Smooth muscle cell (in vitro differentiated cells): ENCODE results near the gene TCEA2. TPM values are rescaled to one million over a fixed set of nuclear protein-coding genes. Genes with fewer than 3 reads are reported as not detected.

Experiments used
- DNase-seq: peaks from one replicate; lab custom pipeline; 2025; ENCODE audit not compliant: unreplicated experiment; lab: John Stamatoyannopoulos, UW
- H2AFZ ChIP-seq: fragments of 200-600 bp; sonication (generic); 2 replicates; pipeline ENCODE4 v1.6.0; 2016; ENCODE audit warnings: antibody characterized with exemption, low read depth, mild to moderate bottlenecking
- H3F3A ChIP-seq: fragments of 200-600 bp; sonication (generic); 2 replicates; pipeline ENCODE4 v1.6.0; 2017; ENCODE audit warnings: antibody characterized with exemption, low read depth
- H3K27ac ChIP-seq: fragments of 200-600 bp; sonication (generic); 2 replicates; pipeline ENCODE4 v1.5.1; 2016; ENCODE audit warnings: low read depth, mild to moderate bottlenecking
- H3K27me3 ChIP-seq: fragments of 200-600 bp; sonication (generic); 2 replicates; pipeline ENCODE4 v1.6.1; 2016; ENCODE audit warnings: low read depth, mild to moderate bottlenecking
- H3K36me3 ChIP-seq: fragments of 200-600 bp; sonication (generic); 2 replicates; pipeline ENCODE4 v1.5.1; 2016; ENCODE audit warnings: low read depth
- H3K4me1 ChIP-seq: fragments of 200-600 bp; sonication (generic); 2 replicates; pipeline ENCODE4 v1.5.1; 2016; ENCODE audit warnings: low read depth
- H3K4me2 ChIP-seq: fragments of 200-600 bp; sonication (generic); 2 replicates; pipeline ENCODE4 v1.6.0; 2016; ENCODE audit warnings: mild to moderate bottlenecking
- H3K4me3 ChIP-seq: fragments of 200-600 bp; sonication (generic); 2 replicates; pipeline ENCODE4 v1.5.1; 2016; ENCODE audit warnings: mild to moderate bottlenecking
- H3K79me2 ChIP-seq: fragments of 200-600 bp; sonication (generic); 2 replicates; pipeline ENCODE4 v1.6.0; 2016; ENCODE audit warnings: low read depth, mild to moderate bottlenecking
- H3K9ac ChIP-seq: fragments of 200-600 bp; sonication (generic); 2 replicates; pipeline ENCODE4 v1.6.0; 2016; ENCODE audit warnings: low read depth
- H3K9me3 ChIP-seq: fragments of 200-600 bp; sonication (generic); replicated peaks from 2 replicates; pipeline ENCODE4 v1.5.1; 2016; ENCODE audit warnings: low read depth
- H4K20me1 ChIP-seq: fragments of 200-600 bp; sonication (generic); 2 replicates; pipeline ENCODE4 v1.6.0; 2016; ENCODE audit warnings: low read depth
- CTCF ChIP-seq: fragments of 200-600 bp; sonication (generic); IDR thresholded peaks from 2 replicates; pipeline ENCODE4 v1.5.1; 2017; ENCODE audit warnings: borderline replicate concordance, mild to moderate bottlenecking, antibody characterized with exemption; ENCODE audit not compliant: insufficient read depth, poor library complexity, severe bottlenecking
- WGBS: methylation state at CpG from one replicate; pipeline ENCODE4 v1.1.7; 2016; ENCODE audit warnings: low lambda C conversion rate; 5-methylcytosine and 5-hydroxymethylcytosine counted together
- polyA plus RNA-seq: library from polyadenylated mRNA; unstranded; fragments of >200 nt; fragmentation: Nextera tagmentation; extraction: Ambion mirVana; gene quantifications from 2 replicates; pipeline ENCODE4 v1.2.1, GENCODE V29; 2016
- total RNA-seq: library from RNA; depleted of rRNA; stranded (reverse); fragments of >200 nt; gene quantifications from 2 replicates; pipeline ENCODE4 v1.2.3, GENCODE V29; 2014

The TCEA2 gene
- total and polyA plus RNA-seq, 2 experiments from 2014 or later: 24.9 to 89.5 TPM

- Histone ChIP-seq H3K4me3 (no peak overlapping the region), H3K79me2 (no peaks in the 10 kb centered on the region), H3K9ac (no peak overlapping the region), H3K4me2 (no peak overlapping the region), H3K36me3 (no peaks in the 10 kb centered on the region), H3K27me3 (no peaks in the 10 kb centered on the region), H2AFZ (no peak overlapping the region), H3K27ac (no peak overlapping the region), H4K20me1 (peaks cover 10% of the 10 kb centered on the region), H3F3A (no peaks in the 10 kb centered on the region), H3K9me3 (no peaks in the 10 kb centered on the region), H3K4me1 (peaks cover 6% of the 10 kb centered on the region)
- DNase-seq: no peak
- 76% methylated on average over 24 of the region's 27 CpGs for WGBS
- TF ChIP-seq CTCF: no peak
Observed at GRCh38 chr20:64065062-64065973, 2.3 kb downstream of the TCEA2 start.

GRCh38 chr20:64065974-64066343, 3.0 kb downstream of the TCEA2 start:
- H3K4me3 ChIP-seq: no peak overlapping the region
- no peak for DNase-seq
- no peak overlapping the region for H3K9ac ChIP-seq
- H3K27ac ChIP-seq: no peak overlapping the region
- TF ChIP-seq CTCF: no peak
- H3K36me3 ChIP-seq: no peaks in the 10 kb centered on the region
- no peaks in the 10 kb centered on the region for H3K27me3 ChIP-seq
- no peaks in the 10 kb centered on the region for H3F3A ChIP-seq
- peaks cover 6% of the 10 kb centered on the region for H3K4me1 ChIP-seq
- H4K20me1 ChIP-seq: peaks cover 10% of the 10 kb centered on the region
- H3K79me2 ChIP-seq: no peaks in the 10 kb centered on the region
- H2AFZ ChIP-seq: no peak overlapping the region
- WGBS: 42% methylated on average over 5 of the region's 5 CpGs
- no peaks in the 10 kb centered on the region for H3K9me3 ChIP-seq
- no peak overlapping the region for H3K4me2 ChIP-seq

GRCh38 chr20:64067005-64067632, 4.1 kb downstream of the TCEA2 start:
- Histone ChIP-seq H3K9me3 (no peaks in the 10 kb centered on the region), H3K9ac (no peak overlapping the region), H4K20me1 (peaks cover 10% of the 10 kb centered on the region), H2AFZ (no peak overlapping the region), H3K4me3 (no peak overlapping the region), H3K4me1 (peaks cover 6% of the 10 kb centered on the region), H3K36me3 (no peaks in the 10 kb centered on the region), H3K79me2 (no peaks in the 10 kb centered on the region), H3K27me3 (no peaks in the 10 kb centered on the region), H3K4me2 (no peak overlapping the region), H3F3A (no peaks in the 10 kb centered on the region), H3K27ac (no peak overlapping the region)
- no peak for TF ChIP-seq CTCF
- 93% methylated on average over 5 of the region's 6 CpGs for WGBS
- DNase-seq: no peak
